H1 (cell line): ENCODE measurements around the gene UNC93A. TPM values are rescaled to one million over a fixed set of nuclear protein-coding genes. Genes with fewer than 3 reads are reported as not detected.
"Not testable (repeated sequence)": the region's sequence is repeated elsewhere in the genome, so short reads cannot be mapped to it uniquely, and the experiment has no call there.

Experiments used
- CTCF ChIA-PET: fragments of 300-600 bp; sonication (Branson Sonifier 250); formaldehyde crosslinking; loops from one replicate; lab custom pipeline; 2021; ENCODE audit not compliant: partially characterized antibody; lab: Charles Lee
- POLR2A ChIA-PET: fragments of 300-600 bp; sonication (Branson Sonifier 250); formaldehyde crosslinking; loops from one replicate; lab custom pipeline; 2021; ENCODE audit warnings: inconsistent platforms; ENCODE audit not compliant: partially characterized antibody; lab: Charles Lee
- DNase-seq, 2 experiments: peaks; one replicate each; pipeline versions ENCODE4 v3.0.0 to v3.0.0-alpha.2; 2010 to 2022; ENCODE audit warnings: low spot score in 2 of 2, low read depth in 1 of 2, mixed read lengths in 1 of 2
- FAIRE-seq: peaks from 2 replicates; lab custom pipeline; 2011; peaks lifted over from hg19 to GRCh38; lab: Jason Lieb, UNC
- H2AFZ ChIP-seq: 2 replicates; pipeline ENCODE4 v1.8.1; 2012; ENCODE audit warnings: low read length, inconsistent platforms
- H2AK5ac ChIP-seq: 2 replicates; pipeline ENCODE4 v1.6.1; 2013; ENCODE audit warnings: low read depth, low read length
- H2BK120ac ChIP-seq: replicated peaks from 2 replicates; pipeline ENCODE3; 2013; ENCODE audit warnings: low read depth, low read length, inconsistent platforms
- H2BK12ac ChIP-seq: 2 replicates; pipeline ENCODE4 v1.6.1; 2013; ENCODE audit warnings: low read depth, low read length
- H2BK15ac ChIP-seq: 2 replicates; pipeline ENCODE4 v1.6.1; 2013; ENCODE audit warnings: low read length
- H2BK20ac ChIP-seq: 2 replicates; pipeline ENCODE4 v1.6.1; 2013; ENCODE audit warnings: low read length
- H2BK5ac ChIP-seq: 2 replicates; pipeline ENCODE4 v1.6.1; 2013; ENCODE audit warnings: low read depth, low read length
- H3K14ac ChIP-seq: 2 replicates; pipeline ENCODE4 v1.6.1; 2013; ENCODE audit warnings: inconsistent platforms; ENCODE audit not compliant: insufficient read length
- H3K18ac ChIP-seq: 2 replicates; pipeline ENCODE4 v1.6.1; 2013; ENCODE audit warnings: low read length; ENCODE audit errors: extremely low read depth
- H3K23ac ChIP-seq: 2 replicates; pipeline ENCODE4 v1.6.1; 2013; ENCODE audit warnings: inconsistent platforms; ENCODE audit not compliant: insufficient read length
- H3K23me2 ChIP-seq: 2 replicates; pipeline ENCODE4 v1.6.1; 2013; ENCODE audit warnings: low read depth, low read length
- H3K27ac ChIP-seq: 2 replicates; pipeline ENCODE4 v1.6.1; 2011; ENCODE audit warnings: low read depth, low read length, inconsistent platforms
- H3K27me3 ChIP-seq, 4 experiments: replicated peaks in 1 of 4; 1 replicate in 1 of 4; 2 replicates in 3 of 4; pipeline versions ENCODE4 v1.6.1 to v1.8.1; 2011 to 2013; ENCODE audit warnings: low read length in 3 of 4, mild to moderate bottlenecking in 3 of 4, inconsistent platforms in 2 of 4, mixed read lengths in 2 of 4, moderate library complexity in 1 of 4; ENCODE audit not compliant: control insufficient read depth in 3 of 4, insufficient read depth in 3 of 4; ENCODE audit errors: extremely low read depth in 1 of 4
- H3K36me3 ChIP-seq, 4 experiments: 2 replicates each; pipeline versions ENCODE4 v1.6.1 to v1.8.1; 2011 to 2013; ENCODE audit warnings: mild to moderate bottlenecking in 4 of 4, low read length in 3 of 4, moderate library complexity in 2 of 4, control low read depth in 1 of 4, inconsistent platforms in 1 of 4; ENCODE audit not compliant: insufficient read depth in 4 of 4, control insufficient read depth in 2 of 4
- H3K4ac ChIP-seq: replicated peaks from 2 replicates; pipeline ENCODE3; 2013; ENCODE audit warnings: low read length, low read depth, mixed read lengths, inconsistent platforms; ENCODE audit not compliant: insufficient read length
- H3K4me1 ChIP-seq, 4 experiments: replicated peaks in 1 of 4; 1 replicate in 1 of 4; 2 replicates in 3 of 4; pipeline versions ENCODE4 v1.6.1 to v1.8.1; 2011 to 2013; ENCODE audit warnings: low read length in 3 of 4, inconsistent platforms in 2 of 4, mixed read lengths in 1 of 4; ENCODE audit not compliant: insufficient read depth in 4 of 4, control insufficient read depth in 3 of 4
- H3K4me2 ChIP-seq, 2 experiments: 2 replicates each; pipeline versions ENCODE4 v1.6.1 to v1.8.1; 2011 to 2013; ENCODE audit warnings: low read depth in 2 of 2, low read length in 2 of 2, control low read depth in 1 of 2, inconsistent platforms in 1 of 2, mild to moderate bottlenecking in 1 of 2; ENCODE audit not compliant: insufficient read depth in 1 of 2
- H3K4me3 ChIP-seq, 4 experiments: fragments of 200-600, 300-600 bp in 1 of 4; sonication (generic), shearing (Covaris generic), sonication (Bioruptor Twin) in 1 of 4; 2 replicates each; pipeline versions ENCODE4 v1.5.1 to v1.8.1; 2011 to 2016; ENCODE audit warnings: low read length in 4 of 4, low read depth in 3 of 4, control low read depth in 2 of 4, inconsistent platforms in 2 of 4, mild to moderate bottlenecking in 2 of 4, mixed read lengths in 1 of 4, moderate library complexity in 1 of 4; ENCODE audit not compliant: insufficient read depth in 2 of 4; ENCODE audit errors: extremely low read depth in 1 of 4
- H3K56ac ChIP-seq: replicated peaks from 2 replicates; pipeline ENCODE3; 2013; ENCODE audit warnings: low read depth, mild to moderate bottlenecking, mixed read lengths, low read length, inconsistent platforms; ENCODE audit not compliant: insufficient read length
- H3K79me1 ChIP-seq: 2 replicates; pipeline ENCODE4 v1.6.1; 2013; ENCODE audit warnings: low read depth, low read length, control low read depth
- H3K79me2 ChIP-seq, 2 experiments: 2 replicates each; pipeline versions ENCODE4 v1.6.1 to v1.8.1; 2012 to 2013; ENCODE audit warnings: low read length in 2 of 2, mild to moderate bottlenecking in 2 of 2, inconsistent platforms in 1 of 2; ENCODE audit not compliant: insufficient read depth in 2 of 2, control insufficient read depth in 1 of 2
- H3K9ac ChIP-seq, 4 experiments: replicated peaks in 1 of 4; 1 replicate in 1 of 4; 2 replicates in 3 of 4; pipeline versions ENCODE4 v1.6.1 to v1.8.1; 2011 to 2013; ENCODE audit warnings: low read depth in 3 of 4, low read length in 3 of 4, control low read depth in 2 of 4, mild to moderate bottlenecking in 2 of 4, moderate library complexity in 2 of 4, inconsistent platforms in 1 of 4; ENCODE audit errors: extremely low read depth in 1 of 4
- H3K9me3 ChIP-seq, 2 experiments: 2 replicates each; pipeline versions ENCODE4 v1.6.1 to v1.8.1; 2012 to 2013; ENCODE audit warnings: mild to moderate bottlenecking in 2 of 2, moderate library complexity in 2 of 2, control low read depth in 1 of 2, inconsistent platforms in 1 of 2, low read depth in 1 of 2, low read length in 1 of 2, mixed read lengths in 1 of 2; ENCODE audit not compliant: insufficient read depth in 2 of 2
- H4K20me1 ChIP-seq, 2 experiments: replicated peaks in 1 of 2; 2 replicates each; pipeline versions ENCODE3 to v1.8.1; 2011 to 2013; ENCODE audit warnings: inconsistent platforms in 2 of 2, low read length in 2 of 2, mild to moderate bottlenecking in 1 of 2; ENCODE audit not compliant: insufficient read depth in 2 of 2, control insufficient read depth in 1 of 2
- H4K5ac ChIP-seq: 2 replicates; pipeline ENCODE4 v1.6.1; 2013; ENCODE audit warnings: low read length, low read depth, mixed read lengths, inconsistent platforms; ENCODE audit not compliant: insufficient read length
- H4K8ac ChIP-seq: 2 replicates; pipeline ENCODE4 v1.8.0; 2013; ENCODE audit warnings: mild to moderate bottlenecking, moderate library complexity, low read length, inconsistent platforms; ENCODE audit not compliant: insufficient read depth; ENCODE audit errors: extremely low read depth
- H4K91ac ChIP-seq: replicated peaks from 2 replicates; pipeline ENCODE3; 2013; ENCODE audit warnings: low read length, mixed read lengths, inconsistent platforms; ENCODE audit not compliant: insufficient read length
- WGBS, 2 experiments: shearing (Covaris generic) in 1 of 2; methylation state at CpG; one replicate each; pipeline versions ENCODE4 v1.1.6 to v1.1.7; 2013 to 2015; ENCODE audit warnings: low lambda C conversion rate in 2 of 2, mixed read lengths in 2 of 2, inconsistent platforms in 1 of 2, low coverage in 1 of 2, missing lambda C conversion rate in 1 of 2; ENCODE audit not compliant: insufficient replicate concordance in 2 of 2, insufficient coverage in 1 of 2, insufficient read length in 1 of 2; ENCODE audit errors: extremely low coverage in 1 of 2, missing lambda C conversion rate in 1 of 2; 5-methylcytosine and 5-hydroxymethylcytosine counted together
- polyA plus RNA-seq, 7 experiments: library from polyadenylated mRNA; depleted of rRNA in 3 of 7; stranded (reverse) in 5 of 7; unstranded in 2 of 7; fragments of >200 nt in 5 of 7; fragments of 200-250 nt in 2 of 7; gene quantifications; 1 replicate in 5 of 7; 2 replicates in 1 of 7; 4 replicates in 1 of 7; pipeline versions ENCODE4 v1.2.1 to v1.2.3, GENCODE V29; 2011 to 2013; ENCODE audit warnings: missing spikeins in 2 of 7, mixed read lengths in 2 of 7
- total RNA-seq: library from RNA; stranded (reverse); fragmentation: NEBNext Ultra II Directional; extraction: Animal tissue kit (Norgen Biotek cat#: 25700); gene quantifications from 2 replicates; pipeline ENCODE4 v1.2.1, GENCODE V29; 2021

Gene UNC93A
- total and polyA plus RNA-seq, 2 of the 8 experiments (the other 6 are each of a cell fraction or from before 2014, with no cell fraction given) = 0.39 TPM; not detected in 1

GRCh38 chr6:167358394-167358793 lies 67.3 kb downstream of the UNC93A start:
- H3K14ac ChIP-seq, H3K36me3 ChIP-seq, H3K27ac ChIP-seq, CTCF ChIA-PET, H2BK15ac ChIP-seq, H3K79me1 ChIP-seq, H3K56ac ChIP-seq, H3K18ac ChIP-seq, POLR2A ChIA-PET, H3K4ac ChIP-seq, DNase-seq, H3K9ac ChIP-seq, H3K79me2 ChIP-seq, H3K9me3 ChIP-seq, H2BK120ac ChIP-seq, H3K4me3 ChIP-seq, H3K23ac ChIP-seq, H3K4me2 ChIP-seq, H4K5ac ChIP-seq, H2AK5ac ChIP-seq, H2BK5ac ChIP-seq, H2BK20ac ChIP-seq, H2BK12ac ChIP-seq, H4K20me1 ChIP-seq, FAIRE-seq, H4K8ac ChIP-seq, H3K4me1 ChIP-seq, H3K27me3 ChIP-seq, H4K91ac ChIP-seq, H2AFZ ChIP-seq, H3K23me2 ChIP-seq: not testable (repeated sequence)
- 89% methylated on average over 3 of the region's 11 CpGs; no CpG with 5 or more reads in 1 of the 2 experiments for WGBS, 2 experiments

GRCh38 chr6:167361170-167361569 lies 70.1 kb downstream of the UNC93A start:
- H2AFZ ChIP-seq, H2BK5ac ChIP-seq, H3K14ac ChIP-seq, H2AK5ac ChIP-seq, H2BK120ac ChIP-seq, POLR2A ChIA-PET, H3K27ac ChIP-seq, H3K23ac ChIP-seq, DNase-seq, H3K23me2 ChIP-seq, H3K27me3 ChIP-seq, H2BK20ac ChIP-seq, H3K36me3 ChIP-seq, FAIRE-seq, H4K91ac ChIP-seq, H2BK12ac ChIP-seq, H3K9ac ChIP-seq, H3K56ac ChIP-seq, H3K4me3 ChIP-seq, H3K4me1 ChIP-seq, H4K20me1 ChIP-seq, H3K18ac ChIP-seq, H3K79me2 ChIP-seq, H3K9me3 ChIP-seq, H3K4ac ChIP-seq, H4K5ac ChIP-seq, H4K8ac ChIP-seq, H3K4me2 ChIP-seq, H3K79me1 ChIP-seq, H2BK15ac ChIP-seq: not testable (repeated sequence)
- WGBS, 2 experiments = 90% methylated on average over 1 of the region's 1 CpG; no CpG with 5 or more reads in 1 of the 2 experiments
- CTCF ChIA-PET = interaction anchor here (1.0 kb wide), 1 partner anchor 10 kb away, joined by 3 read pairs; no protein-coding TSS in a partner anchor
